ENCODE data around the gene DNAJC8. TPM values are rescaled to one million over a fixed set of nuclear protein-coding genes. Genes with fewer than 3 reads are reported as not detected.
A peak's percentile ranks its signal among the peaks of the same experiment; 100 is the strongest.

DNAJC8 gene
- total and polyA plus RNA-seq, 2 of the 4 experiments (the other 2 are of a cell fraction): 53.6 to 81.0 TPM

GRCh38 chr1:28190337-28190979 is 42.4 kb downstream of the DNAJC8 start:
- intact Hi-C loops (cut with micrococcal nuclease): no loop called here
- peaks cover 7% of the 10 kb centered on the region for H3K9me1 ChIP-seq (ENCODE audit: insufficient read depth, low read length)
- no peak overlapping the region for H3K9ac ChIP-seq (ENCODE audit: low read depth, low read length)
- H2AK9ac ChIP-seq (replicated peaks; ENCODE audit: low read depth, low read length, poor library complexity): peak overlapping the region; percentile 42
- peaks cover 7% of the 10 kb centered on the region for H3K4me1 ChIP-seq (ENCODE audit: control insufficient read depth, insufficient read depth, low read length)
- no peaks in the 10 kb centered on the region for H3K9me3 ChIP-seq (ENCODE audit: control insufficient read depth, insufficient read depth, low read length)
- peak overlapping the region; percentile 96 for H2BK120ac ChIP-seq (ENCODE audit: low read depth, low read length)
- H3K36me3 ChIP-seq (ENCODE audit: control insufficient read depth, insufficient read depth, low read length): no peaks in the 10 kb centered on the region; the same call in 1 of the 2 replicates
- no TSS peak for BruUV-seq (replicated peaks)
- H3K56ac ChIP-seq (ENCODE audit: extremely low read depth, insufficient read depth, low read length): 0 out of 2 replicates have a peak overlapping the region, but pooled peaks have one; percentile 13
- H2AK5ac ChIP-seq (ENCODE audit: low read depth, low read length): peak overlapping the region; percentile 61
- peak overlapping the region; percentile 85 for H3K18ac ChIP-seq (ENCODE audit: low read depth, low read length)
- H3K27me3 ChIP-seq (ENCODE audit: control insufficient read depth, insufficient read depth, low read length): no peaks in the 10 kb centered on the region
- peak overlapping the region; percentile 47; the same call in 1 of the 2 replicates for H3K27ac ChIP-seq (ENCODE audit: insufficient read depth, low read length)
- peak overlapping the region; percentile 79 for H3K23ac ChIP-seq (ENCODE audit: low read depth, low read length)
- H4K8ac ChIP-seq (ENCODE audit: low read depth in 2 of 2, low read length in 2 of 2): peak overlapping the region; percentile 90 to 95
- H3K4ac ChIP-seq (ENCODE audit: low read depth, low read length): peak overlapping the region; percentile 94
- peak overlapping the region; percentile 50 for H2BK5ac ChIP-seq (ENCODE audit: low read depth, low read length, poor library complexity, severe bottlenecking)
- no peaks in the 10 kb centered on the region for H4K20me1 ChIP-seq (ENCODE audit: insufficient read depth, low read length)
- H2BK15ac ChIP-seq (ENCODE audit: low read depth, low read length): peak overlapping the region; percentile 79; the same call in 2 of the 3 replicates
- no peaks in the 10 kb centered on the region for H3K79me1 ChIP-seq (ENCODE audit: low read depth in 1 of 2, low read length in 2 of 2)
- peak overlapping the region; percentile 86 for H2AFZ ChIP-seq (replicated peaks; ENCODE audit: low read length, poor library complexity)
- peak overlapping the region; percentile 98 for H4K91ac ChIP-seq (ENCODE audit: insufficient read depth, low read depth, low read length)
- TF ChIP-seq CEBPB (IDR thresholded peaks at IDR 0.05; ENCODE audit: low read depth, low read length): no peak
- ChIA-PET CTCF (no interaction called here), POLR2A (ENCODE audit: unreplicated experiment) (no interaction called here)
- ATAC-seq (ENCODE audit: low read depth) (peak; percentile 74), DNase-seq (peak; percentile 41)
- no peak overlapping the region for H3K4me3 ChIP-seq (ENCODE audit: insufficient read depth, low read depth, low read length)
- no CpG with 5 or more reads among the region's 3 CpGs for WGBS, 2 experiments (ENCODE audit: extremely low coverage in 2 of 2, insufficient read length in 1 of 2)
- in situ Hi-C loops (cut with MboI; ENCODE audit: low sequenced_read_pairs): no loop called here
- H4K5ac ChIP-seq (ENCODE audit: low read depth, low read length): peak overlapping the region; percentile 91
- dilution Hi-C loops (cut with HindIII; ENCODE audit: low sequenced_read_pairs, unreplicated experiment): no loop called here
- H3K14ac ChIP-seq (replicated peaks; ENCODE audit: low read depth, low read length): peak overlapping the region; percentile 85
- peak overlapping the region; percentile 90 for H2BK20ac ChIP-seq (ENCODE audit: low read depth, low read length)
- H3K4me2 ChIP-seq (ENCODE audit: low read depth, low read length): no peak overlapping the region
